Right lobe of liver (tissue), 4 donors: ENCODE measurements around the gene PBOV1.

ENCODE experiments used
- POLR2A ChIP-seq: fragments of 450-650 bp; IDR thresholded peaks from one replicate; pipeline ENCODE4 v1.6.1; 2017; ENCODE audit warnings: antibody characterized with exemption, mild to moderate bottlenecking
- TF ChIP-seq, protein P1 (sequence below), 4 donors: fragments of 200-600 bp in 3 of 4; fragments of 450-650 bp in 1 of 4; IDR thresholded peaks; one replicate each; pipeline versions ENCODE4 v1.5.1 to v1.8.0; 2016 to 2022; ENCODE audit warnings: antibody characterized with exemption in 4 of 4, mild to moderate bottlenecking in 2 of 4
- donor health status: DM: no; HTN: no; CAD: no.
- donor health status: DM: no; HTN: no; CAD: no.
- donor health status: DM: no; HTN: yes; CAD: no.

DNA sequence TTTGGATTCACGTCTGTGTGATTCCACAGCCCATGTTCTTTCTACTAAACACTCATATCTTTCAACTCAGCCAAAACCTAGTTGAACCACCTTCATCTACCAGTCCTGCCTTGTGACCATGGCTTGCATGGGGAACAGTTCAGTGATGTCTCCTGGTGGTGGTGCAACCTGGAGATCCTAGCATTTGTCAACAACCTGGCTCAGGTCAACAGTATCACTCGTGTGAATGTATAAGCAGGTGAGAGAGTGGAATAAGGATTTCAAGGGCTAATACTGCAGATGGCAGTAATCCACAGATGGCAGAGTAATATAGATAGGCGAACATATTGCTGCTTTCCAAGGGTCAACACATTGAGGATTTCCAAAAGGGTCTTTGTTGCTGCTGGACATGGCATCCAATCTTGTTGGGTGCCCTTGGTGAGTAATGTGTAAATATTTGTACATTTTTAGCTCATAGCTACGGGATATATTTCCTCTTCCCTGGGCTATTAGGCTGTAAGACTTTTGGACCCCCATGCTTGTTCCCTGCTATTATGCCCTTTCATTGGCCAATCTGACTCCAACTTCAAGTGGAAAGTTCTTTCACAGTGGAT lies 13.4 kb downstream of the PBOV1 start:
- TF ChIP-seq POLR2A, result no peak
- TF ChIP-seq, protein P1, sequence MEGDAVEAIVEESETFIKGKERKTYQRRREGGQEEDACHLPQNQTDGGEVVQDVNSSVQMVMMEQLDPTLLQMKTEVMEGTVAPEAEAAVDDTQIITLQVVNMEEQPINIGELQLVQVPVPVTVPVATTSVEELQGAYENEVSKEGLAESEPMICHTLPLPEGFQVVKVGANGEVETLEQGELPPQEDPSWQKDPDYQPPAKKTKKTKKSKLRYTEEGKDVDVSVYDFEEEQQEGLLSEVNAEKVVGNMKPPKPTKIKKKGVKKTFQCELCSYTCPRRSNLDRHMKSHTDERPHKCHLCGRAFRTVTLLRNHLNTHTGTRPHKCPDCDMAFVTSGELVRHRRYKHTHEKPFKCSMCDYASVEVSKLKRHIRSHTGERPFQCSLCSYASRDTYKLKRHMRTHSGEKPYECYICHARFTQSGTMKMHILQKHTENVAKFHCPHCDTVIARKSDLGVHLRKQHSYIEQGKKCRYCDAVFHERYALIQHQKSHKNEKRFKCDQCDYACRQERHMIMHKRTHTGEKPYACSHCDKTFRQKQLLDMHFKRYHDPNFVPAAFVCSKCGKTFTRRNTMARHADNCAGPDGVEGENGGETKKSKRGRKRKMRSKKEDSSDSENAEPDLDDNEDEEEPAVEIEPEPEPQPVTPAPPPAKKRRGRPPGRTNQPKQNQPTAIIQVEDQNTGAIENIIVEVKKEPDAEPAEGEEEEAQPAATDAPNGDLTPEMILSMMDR (IDR thresholded peaks at IDR 0.05), result no peak
